EH (cell line): Measurements from ENCODE around the gene DYSF.

Experiments
- DNase-seq: peaks from one replicate; pipeline ENCODE4 v3.0.0-alpha.2; 2015; ENCODE audit warnings: low read depth

The DYSF gene

GRCh38 chr2:71711133-71711855, 257.9 kb downstream of the DYSF start:
- DNase-seq: peak; percentile 81

- DNase-seq: no peak
These were observed 258.9 kb downstream of the DYSF start for GRCh38 chr2:71712158-71712818.

GRCh38 chr2:71713581-71714580, 260.5 kb downstream of the DYSF start:
- DNase-seq: peak; percentile 64

GRCh38 chr2:71714601-71715240, 261.4 kb downstream of the DYSF start:
- peak; percentile 53 for DNase-seq

- DNase-seq: no peak
These were observed 261.9 kb downstream of the DYSF start for GRCh38 chr2:71715241-71715750.

GRCh38 chr2:71715951-71716696, 262.8 kb downstream of the DYSF start:
- no peak for DNase-seq

GRCh38 chr2:71716697-71717624, 263.6 kb downstream of the DYSF start:
- peak; percentile 97 for DNase-seq

- DNase-seq: no peak
These were observed 265.3 kb downstream of the DYSF start for GRCh38 chr2:71718686-71719085.

GRCh38 chr2:71719520-71720282, 266.3 kb downstream of the DYSF start:
- DNase-seq: no peak

- DNase-seq: peak; percentile 68
These were observed 266.9 kb downstream of the DYSF start for GRCh38 chr2:71720283-71720560.

GRCh38 chr2:71720596-71721361, 267.4 kb downstream of the DYSF start:
- no peak for DNase-seq

GRCh38 chr2:71721362-71721665, 268.0 kb downstream of the DYSF start:
- DNase-seq: peak; percentile 93

- peak; percentile 61 for DNase-seq
These were observed 268.3 kb downstream of the DYSF start for GRCh38 chr2:71721669-71722068.

GRCh38 chr2:71722286-71722685, 268.9 kb downstream of the DYSF start:
- DNase-seq: no peak

- no peak for DNase-seq
These were observed 271.4 kb downstream of the DYSF start for GRCh38 chr2:71724793-71725192.

GRCh38 chr2:71725836-71726235, 272.5 kb downstream of the DYSF start:
- DNase-seq: no peak

GRCh38 chr2:71727562-71727961, 274.2 kb downstream of the DYSF start:
- DNase-seq: no peak

GRCh38 chr2:71728036-71728435, 274.7 kb downstream of the DYSF start:
- DNase-seq: no peak
